GM12891 (cell line): ENCODE results near the gene ALK.

Experiments used
- PAX5 ChIP-seq: IDR thresholded peaks from 2 replicates; pipeline ENCODE4 v1.6.1; 2011; ENCODE audit warnings: low read length, moderate library complexity, mild to moderate bottlenecking; ENCODE audit not compliant: insufficient read depth, severe bottlenecking
- POLR2A ChIP-seq: IDR thresholded peaks from 2 replicates; pipeline ENCODE4 v1.6.1; 2011; ENCODE audit warnings: low read depth, low read length, control low read depth

- TF ChIP-seq POLR2A, result no peak
- TF ChIP-seq PAX5, result no peak
These were observed 603.4 kb downstream of the ALK start for GRCh38 chr2:29317801-29318485.
